ENCODE data around the gene IL11.
"Not testable (repeated sequence)": the region's sequence is repeated elsewhere in the genome, so short reads cannot be mapped to it uniquely, and the experiment has no call there.

Gene IL11

DNA sequence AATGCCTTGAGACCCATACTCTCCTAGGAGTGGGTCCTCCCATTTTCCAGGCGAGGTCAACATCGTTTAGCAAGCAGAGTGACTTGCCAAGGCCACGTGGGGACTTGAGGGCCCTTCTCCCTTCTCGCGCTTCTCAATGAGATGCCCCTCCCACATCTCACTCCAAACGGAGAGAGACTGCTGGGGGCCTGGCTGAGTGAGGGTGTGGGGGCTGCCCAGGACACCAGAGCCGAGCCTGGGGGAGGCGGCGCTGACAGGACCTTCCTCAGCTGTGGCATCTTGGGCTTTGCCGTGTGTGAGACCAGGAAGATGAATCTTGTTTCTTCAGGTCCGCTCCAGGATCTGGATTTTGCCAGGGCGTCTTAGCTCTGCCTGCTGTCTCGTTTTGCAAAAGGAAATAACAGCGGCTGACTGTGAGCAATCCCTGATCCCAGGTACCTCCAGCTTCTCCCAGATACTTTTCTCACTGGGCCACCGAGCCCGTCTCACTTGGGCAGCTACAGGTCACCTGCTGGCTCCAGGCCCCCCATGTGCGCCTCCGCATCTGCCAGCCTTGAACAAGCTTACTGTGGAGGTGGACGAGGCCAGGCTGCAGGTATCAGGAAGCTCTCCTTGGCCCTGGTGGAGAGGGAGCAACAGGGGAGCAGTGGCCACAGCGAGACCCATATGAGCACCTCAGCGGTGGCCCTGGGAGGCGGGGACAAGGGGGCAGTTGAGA, 21.8 kb downstream of the IL11 start:
- DNase-seq: no peak

GRCh38 chr19:55347442-55348009, 22.7 kb downstream of the IL11 start:
- DNase-seq: no peak

GRCh38 chr19:55346725-55347441, 23.4 kb downstream of the IL11 start:
- DNase-seq: no peak

GRCh38 chr19:55345818-55346724, 24.2 kb downstream of the IL11 start:
- DNase-seq: no peak

DNA sequence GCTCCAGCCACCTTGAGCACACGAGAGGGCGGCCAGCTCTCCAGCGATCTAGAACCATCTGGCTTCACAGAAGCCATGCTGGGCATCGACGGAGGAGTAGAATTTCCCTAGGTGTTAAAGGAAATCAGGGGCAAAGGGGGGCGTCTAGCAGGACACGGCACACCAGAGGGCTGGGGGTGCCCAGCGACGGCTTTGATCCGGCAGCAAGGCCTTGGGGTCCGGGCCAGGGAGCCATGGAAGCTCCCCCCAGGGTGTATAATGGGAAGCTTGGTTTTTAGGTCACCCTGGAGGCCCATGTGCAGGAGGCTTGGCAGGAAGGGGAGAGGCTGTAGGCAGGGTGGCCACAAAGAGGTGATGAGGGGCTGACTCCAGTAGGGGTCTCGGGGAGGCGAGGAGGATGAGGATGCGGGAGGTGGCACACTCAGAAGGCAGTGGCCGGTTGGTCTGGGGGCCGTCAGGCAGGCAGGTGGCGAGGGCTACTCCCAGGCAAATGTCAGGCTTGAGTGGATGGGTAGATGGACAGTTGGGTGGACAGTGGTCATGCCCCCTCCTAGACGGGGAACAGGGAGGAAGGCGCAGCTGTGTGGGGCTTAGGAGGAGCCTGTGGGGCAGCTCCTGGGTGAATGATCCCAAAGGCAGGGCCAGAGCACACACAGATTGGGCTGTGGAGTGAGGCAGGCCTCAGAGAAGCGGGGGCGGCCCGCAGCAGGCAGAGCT, 25.0 kb downstream of the IL11 start:
- no peak for DNase-seq

DNA sequence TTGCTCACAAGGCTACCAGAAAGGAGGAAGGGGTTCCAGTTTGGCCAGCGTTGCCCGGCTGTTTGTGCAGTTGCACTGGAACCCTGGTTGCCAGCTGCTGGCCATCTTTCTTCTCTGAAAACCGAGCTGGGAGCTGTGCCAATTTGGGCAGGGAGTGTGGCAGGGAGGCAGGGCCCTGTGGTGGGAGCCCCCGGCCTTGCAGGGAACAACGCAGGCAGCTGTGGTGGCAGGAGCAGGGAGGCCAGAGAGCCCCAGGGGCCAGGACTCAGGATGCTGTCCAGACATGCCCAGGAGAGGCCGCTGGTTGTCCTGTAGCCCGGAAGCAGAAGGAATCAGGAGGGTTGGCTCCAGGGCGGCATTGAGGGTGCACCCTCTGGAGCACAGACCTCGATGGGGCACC, 25.8 kb downstream of the IL11 start:
- no peak for DNase-seq

- DNase-seq: no peak
These were observed 28.4 kb downstream of the IL11 start for GRCh38 chr19:55341595-55342531.

GRCh38 chr19:55341171-55341588, 29.1 kb downstream of the IL11 start:
- peak; percentile 70 for DNase-seq

DNA sequence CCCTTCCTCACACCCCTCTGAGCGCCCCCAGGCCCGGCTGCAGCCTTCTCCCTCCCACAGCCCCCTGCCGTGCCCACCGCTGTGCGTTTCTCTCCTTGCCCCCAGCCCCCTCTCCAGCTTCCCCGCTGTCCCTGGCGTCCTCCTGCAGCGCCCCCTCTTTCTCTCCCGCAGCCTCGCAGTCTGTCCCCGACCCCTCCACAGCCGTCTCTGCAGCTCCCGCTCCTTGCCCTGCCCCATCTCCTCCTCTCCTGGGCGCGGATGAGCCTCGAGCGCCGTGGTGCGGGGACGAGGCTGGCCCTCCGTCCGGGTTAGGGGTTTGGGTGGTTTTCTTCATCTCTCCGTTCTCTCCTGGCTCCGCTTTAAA, 29.5 kb downstream of the IL11 start:
- peak; percentile 26 for DNase-seq

DNA sequence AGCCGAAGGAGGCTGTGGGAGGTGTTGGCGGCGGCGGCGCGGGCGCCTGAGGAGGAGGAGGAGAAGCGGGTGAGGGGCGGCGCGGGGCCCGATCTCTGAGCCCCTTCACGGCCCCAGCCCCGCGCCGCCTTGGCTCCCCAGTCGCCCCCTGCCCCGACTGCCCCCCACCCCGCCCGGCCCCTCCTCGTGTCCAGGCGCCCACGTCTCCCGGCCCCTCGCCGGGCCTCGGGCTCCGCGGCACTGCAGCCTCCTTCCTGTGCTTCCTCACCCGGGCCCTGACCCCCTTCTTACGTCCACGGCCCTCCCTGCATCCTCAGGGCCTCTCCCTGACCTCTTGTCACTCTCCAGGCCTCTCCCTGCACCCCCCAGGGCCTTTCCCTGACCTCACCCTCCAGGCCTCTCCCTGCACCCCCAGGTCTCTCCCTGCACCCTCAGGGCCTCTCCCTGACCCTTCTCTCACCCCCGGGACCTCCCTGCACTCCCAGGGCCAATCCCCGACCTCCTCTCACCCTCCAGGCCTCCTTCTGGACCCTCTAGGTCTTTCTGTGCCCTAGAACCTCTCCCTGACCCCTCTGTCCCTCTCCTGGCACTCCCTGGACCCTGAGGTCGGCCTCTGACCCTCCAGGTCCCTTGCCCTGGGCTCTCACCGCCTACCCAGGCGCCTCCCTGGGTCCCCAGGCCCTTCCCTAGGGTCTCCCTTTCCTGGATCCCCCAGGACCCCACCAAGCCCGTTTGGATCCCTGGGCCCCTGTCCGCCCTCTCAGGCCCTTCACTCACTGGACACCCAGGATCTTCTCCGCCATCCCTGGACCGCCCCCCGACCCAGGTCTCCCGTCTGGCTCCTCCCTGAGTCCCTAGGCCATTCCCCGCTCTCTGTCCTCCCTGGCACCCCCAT, 30.1 kb downstream of the IL11 start:
- no peak for DNase-seq

GRCh38 chr19:55339105-55339888, 31.0 kb downstream of the IL11 start, which contains the start of gene KMT5C:
TSS of gene KMT5C (plus strand) at chr19:55339876. CDS start at chr19:55341937, 2,061 bp downstream.
- DNase-seq: peak; percentile 100

- no peak for DNase-seq
These were observed 34.2 kb downstream of the IL11 start for GRCh38 chr19:55336101-55336500.

GRCh38 chr19:55333870-55334269, 36.4 kb downstream of the IL11 start:
- no peak for DNase-seq

GRCh38 chr19:55329791-55330190, 40.5 kb downstream of the IL11 start:
- not testable (repeated sequence) for DNase-seq

GRCh38 chr19:55328774-55329318, 41.4 kb downstream of the IL11 start:
- DNase-seq: not testable (repeated sequence)

GRCh38 chr19:55325172-55325571, 45.1 kb downstream of the IL11 start, which contains the start of gene TMEM150B:
TSS of gene TMEM150B (minus strand) at chr19:55325341. CDS start at chr19:55321036, 4,305 bp downstream.
- peak; percentile 22 for DNase-seq

GRCh38 chr19:55324662-55325061, 45.6 kb downstream of the IL11 start:
- DNase-seq: no peak

- no peak for DNase-seq
These were observed 47.9 kb downstream of the IL11 start for GRCh38 chr19:55322204-55322885.

Data from activated CD4-positive, alpha-beta T cell treated with anti-CD3 and anti-CD28 coated beads, Interleukin-10, Interleukin-2, amounts not matched to agents 100 ng/mL and 50 ng/mL, durations not matched to agents 16 hours and 8 hours (primary cell).